K562 (cell line): ENCODE data around the gene SLC7A6OS. TPM values are rescaled to one million over a fixed set of nuclear protein-coding genes. Genes with fewer than 3 reads are reported as not detected.

ENCODE experiments used
- ATAC-seq: fragments of 200-7000 bp; cut with Tn5 transposase; 3 replicates; pipeline ENCODE4 v1.9.1; 2020; ENCODE audit warnings: moderate library complexity
- BruUV-seq: library from RNA; stranded (reverse); fragments of 400-500 nt; replicated peaks from 2 replicates; lab custom pipeline; 2021; lab: Mats Ljungman, UMichigan
- CTCF ChIA-PET: fragments of 300-600 bp; formaldehyde crosslinking; extraction: SDS; loops from one replicate; lab custom pipeline; 2021; ENCODE audit warnings: low intra/inter-chr PET ratio; lab: Yijun Ruan, JAX
- POLR2A ChIA-PET: fragments of 300-600, 350-650 bp; sonication (Branson Sonifier 250); formaldehyde crosslinking; extraction: SDS; loops from one replicate; lab custom pipeline; 2021; ENCODE audit warnings: antibody characterized with exemption, inconsistent platforms; lab: Yijun Ruan, JAX
- DNase-seq, 4 experiments: peaks; one replicate each; pipeline versions ENCODE4 v3.0.0 to v3.0.0-alpha.2; 2011 to 2018; ENCODE audit warnings: low spot score in 3 of 4, mixed read lengths in 3 of 4; ENCODE audit errors: extremely low read depth in 1 of 4
- FAIRE-seq: peaks from 2 replicates; lab custom pipeline; 2011; peaks lifted over from hg19 to GRCh38; lab: Jason Lieb, UNC
- H2AFZ ChIP-seq: 2 replicates; pipeline ENCODE4 v1.6.0; 2011; ENCODE audit warnings: low read depth, low read length, control low read depth, inconsistent platforms
- H3K27ac ChIP-seq: fragments of 200-600 bp; 3 replicates; pipeline ENCODE4 v1.8.0; 2011; ENCODE audit warnings: low read depth, mild to moderate bottlenecking, control low read depth, inconsistent platforms, low read length, moderate library complexity, mixed read lengths; ENCODE audit errors: extremely low read depth
- H3K27me3 ChIP-seq, 2 experiments: fragments of 300-600 bp in 1 of 2; 2 replicates in 1 of 2; 3 replicates in 1 of 2; pipeline versions ENCODE4 v1.6.0 to v1.8.0; 2011; ENCODE audit warnings: inconsistent platforms in 2 of 2, low read length in 2 of 2, mild to moderate bottlenecking in 1 of 2, mixed read lengths in 1 of 2, moderate library complexity in 1 of 2; ENCODE audit not compliant: control insufficient read depth in 2 of 2, insufficient read depth in 2 of 2
- H3K36me3 ChIP-seq: fragments of 300-600 bp; 3 replicates; pipeline ENCODE4 v1.8.0; 2011; ENCODE audit warnings: mild to moderate bottlenecking, low read length, inconsistent platforms; ENCODE audit not compliant: control insufficient read depth, insufficient read depth
- H3K4me1 ChIP-seq, 2 experiments: fragments of 200-600 bp in 1 of 2; replicated peaks in 1 of 2; 2 replicates in 1 of 2; 3 replicates in 1 of 2; pipeline versions ENCODE4 v1.5.1 to v1.8.0; 2011; ENCODE audit warnings: inconsistent platforms in 2 of 2, low read length in 2 of 2, mild to moderate bottlenecking in 1 of 2, mixed read lengths in 1 of 2, moderate library complexity in 1 of 2; ENCODE audit not compliant: control insufficient read depth in 2 of 2, insufficient read depth in 2 of 2
- H3K4me2 ChIP-seq: 2 replicates; pipeline ENCODE4 v1.6.1; 2011; ENCODE audit warnings: low read length, control low read depth, inconsistent platforms, mixed read lengths; ENCODE audit not compliant: insufficient read depth
- H3K4me3 ChIP-seq: fragments of 200-600 bp; sonication (generic), shearing (Covaris generic); 2 replicates; pipeline ENCODE4 v1.5.1; 2016; ENCODE audit warnings: control low read depth, inconsistent platforms
- H3K79me2 ChIP-seq: fragments of 200-600 bp; 3 replicates; pipeline ENCODE4 v1.8.0; 2011; ENCODE audit warnings: low read length, inconsistent platforms; ENCODE audit not compliant: control insufficient read depth, insufficient read depth
- H3K9ac ChIP-seq, 2 experiments: 2 replicates each; pipeline versions ENCODE4 v1.6.0 to v1.6.1; 2011; ENCODE audit warnings: low read depth in 2 of 2, low read length in 2 of 2, control low read depth in 1 of 2, inconsistent platforms in 1 of 2, mild to moderate bottlenecking in 1 of 2, mixed read lengths in 1 of 2; ENCODE audit not compliant: insufficient read depth in 1 of 2
- H3K9me1 ChIP-seq: one replicate; pipeline ENCODE4 v1.6.0; 2011; ENCODE audit warnings: inconsistent platforms, mild to moderate bottlenecking, low read length, moderate library complexity; ENCODE audit not compliant: control insufficient read depth, insufficient read depth
- H3K9me3 ChIP-seq: replicated peaks from 2 replicates; pipeline ENCODE4 v1.5.1; 2011; ENCODE audit warnings: low read depth, low read length, inconsistent platforms; ENCODE audit not compliant: control insufficient read depth, insufficient read depth
- H4K20me1 ChIP-seq: replicated peaks from 2 replicates; pipeline ENCODE4 v1.6.1; 2011; ENCODE audit warnings: low read length, inconsistent platforms, mixed read lengths; ENCODE audit not compliant: control insufficient read depth, insufficient read depth
- CEBPG ChIP-seq, 3 experiments: fragments of 200-800 bp in 1 of 3; sonication (Bioruptor generic) in 1 of 3; sonication (generic) in 1 of 3; formaldehyde crosslinking in 1 of 3; IDR thresholded peaks in 2 of 3; conservative IDR thresholded peaks in 1 of 3; 2 replicates each; pipeline versions ENCODE4 v1.6.1 to v1.8.0; 2016 to 2022; ENCODE audit warnings: missing compliant biosample characterization in 2 of 3, missing genetic modification characterization in 2 of 3, mild to moderate bottlenecking in 1 of 3, missing genetic modification reagents in 1 of 3
- L3MBTL2 ChIP-seq: fragments of 450-650 bp; IDR thresholded peaks from 2 replicates; pipeline ENCODE4 v1.6.1; 2016; ENCODE audit warnings: mild to moderate bottlenecking, moderate library complexity
- LEF1 ChIP-seq: fragments of 450-650 bp; IDR thresholded peaks from 2 replicates; pipeline ENCODE4 v1.6.1; 2016; ENCODE audit warnings: mild to moderate bottlenecking
- MED1 ChIP-seq: sonication (generic); formaldehyde crosslinking; IDR thresholded peaks from 2 replicates; pipeline ENCODE4 v1.8.1; 2023; ENCODE audit warnings: missing genetic modification reagents, borderline replicate concordance
- NFXL1 ChIP-seq: fragments of 450-650 bp; formaldehyde crosslinking; IDR thresholded peaks from 2 replicates; pipeline ENCODE4 v1.4.0; 2021; ENCODE audit warnings: mild to moderate bottlenecking
- NR2F6 ChIP-seq: fragments of 450-650 bp; formaldehyde crosslinking; IDR thresholded peaks from 2 replicates; pipeline ENCODE4 v1.4.0; 2020; ENCODE audit warnings: mild to moderate bottlenecking
- POLR3G ChIP-seq: IDR thresholded peaks from 2 replicates; pipeline ENCODE4 v1.6.1; 2011; ENCODE audit not compliant: insufficient read length, insufficient replicate concordance; ENCODE audit errors: extremely low read depth
- ZNF121 ChIP-seq: sonication (generic); formaldehyde crosslinking; conservative IDR thresholded peaks from 2 replicates; pipeline ENCODE4 v1.8.0; 2022; ENCODE audit warnings: missing genetic modification reagents
- ZNF24 ChIP-seq: fragments of 450-650 bp; IDR thresholded peaks from 2 replicates; pipeline ENCODE4 v1.6.1; 2016
- WGBS: fragments of 100-300 bp; shearing (Covaris generic); methylation state at CpG from one replicate; pipeline ENCODE4 v1.1.6; 2016; ENCODE audit warnings: low coverage, mixed read lengths; ENCODE audit not compliant: insufficient coverage; ENCODE audit errors: missing lambda C conversion rate; 5-methylcytosine and 5-hydroxymethylcytosine counted together
- in situ Hi-C: fragments of 300-500 bp; cut with MboI; formaldehyde crosslinking; loops from 4 replicates; pipeline ENCODE4 v1.15.0; 2018; ENCODE audit warnings: inconsistent platforms, mixed read lengths
- intact Hi-C: fragments of 100-400 bp; cut with micrococcal nuclease; formaldehyde crosslinking; loops from 2 replicates; pipeline ENCODE4 v1.14.2; 2022
- polyA plus RNA-seq, 8 experiments: library from polyadenylated mRNA; depleted of rRNA in 4 of 8; stranded (reverse) in 5 of 8; unstranded in 3 of 8; fragments of >200 nt; fragmentation: Nextera tagmentation in 2 of 8; fragmentation: Illumina TruSeq in 1 of 8; extraction: Ambion mirVana in 2 of 8; extraction: Trizol in 1 of 8; gene quantifications; 2 replicates each; pipeline versions ENCODE4 v1.2.1 to v1.2.3, GENCODE V29; 2011 to 2014; ENCODE audit warnings: inconsistent platforms in 1 of 8, missing spikeins in 1 of 8
- total RNA-seq, 7 experiments: library from RNA; depleted of rRNA in 6 of 7; stranded (reverse); fragments of >200 nt in 6 of 7; fragmentation: Illumina TruSeq in 2 of 7; extraction: Trizol in 2 of 7; gene quantifications; 2 replicates each; pipeline versions ENCODE4 v1.2.1 to v1.2.3, GENCODE V29; 2011 to 2021; ENCODE audit warnings: low replicate concordance in 1 of 7
- TF ChIP-seq, protein P1 (sequence below): fragments of 250-450 bp; sonication (Bioruptor Pico); IDR thresholded peaks from 2 replicates; pipeline ENCODE4 v1.5.0; 2021
- TF ChIP-seq, protein P2 (sequence below): sonication (generic); formaldehyde crosslinking; IDR thresholded peaks from 2 replicates; pipeline ENCODE4 v1.5.0; 2020; ENCODE audit warnings: missing genetic modification reagents
- TF ChIP-seq, protein P3 (sequence below), 2 experiments: fragments of 450-650 bp; formaldehyde crosslinking in 1 of 2; IDR thresholded peaks; 2 replicates each; pipeline versions ENCODE4 v1.4.0 to v1.6.1; 2014 to 2020; ENCODE audit warnings: mild to moderate bottlenecking in 2 of 2, borderline replicate concordance in 1 of 2, low read depth in 1 of 2

Gene SLC7A6OS
- total and polyA plus RNA-seq, 9 of the 15 experiments (the other 6 are each of a cell fraction or from before 2014, with no cell fraction given) = 2.7 to 23.6 (median 17.2) TPM

DNA sequence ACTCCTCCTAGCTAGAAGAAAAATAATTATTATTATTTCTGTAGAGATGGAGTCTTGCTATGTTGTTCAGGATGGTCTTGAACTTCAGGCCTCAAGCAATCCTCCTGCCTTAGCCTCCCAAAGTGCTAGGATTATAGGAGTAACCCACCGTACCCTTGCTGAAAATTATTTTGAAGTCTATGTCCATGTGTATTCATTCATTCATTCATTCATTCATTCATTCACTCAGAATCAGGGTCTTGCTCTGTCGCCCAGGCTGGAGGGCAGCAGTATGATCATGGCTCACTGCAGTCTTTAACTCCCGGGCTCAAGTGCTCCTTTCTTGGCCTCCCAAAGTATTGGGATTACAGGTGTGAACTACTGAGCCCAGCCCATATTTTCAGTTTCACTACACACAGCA is 4.1 kb downstream of the SLC7A6OS start:
- no peaks in the 10 kb centered on the region for H3K9me3 ChIP-seq
- no peaks in the 10 kb centered on the region for H3K27me3 ChIP-seq
- ChIA-PET CTCF (no interaction called here), POLR2A (interaction anchor here (1.2 to 2.1 kb wide), 2 partner anchors 8 to 12 kb away, joined by 3 to 7 read pairs; no protein-coding TSS in a partner anchor)
- H3K79me2 ChIP-seq = peaks cover 42% of the 10 kb centered on the region
- no peak overlapping the region for H2AFZ ChIP-seq
- no peak overlapping the region for H3K4me2 ChIP-seq
- no peak overlapping the region for H3K27ac ChIP-seq
- no peak for FAIRE-seq
- WGBS = 98% methylated on average over 3 of the region's 3 CpGs
- no peaks in the 10 kb centered on the region for H4K20me1 ChIP-seq
- no peak for DNase-seq
- intact Hi-C loops (no loop called here), in situ Hi-C loops (no loop called here)
- H3K36me3 ChIP-seq = peaks cover 75% of the 10 kb centered on the region
- peaks cover 9 to 21% of the 10 kb centered on the region in 2 experiments; a peak in 3 of 5 replicates for H3K4me1 ChIP-seq
- no peak for ATAC-seq
- H3K9ac ChIP-seq = no peak overlapping the region
- no peak overlapping the region for H3K4me3 ChIP-seq
- no TSS peak for BruUV-seq
- peaks cover 2% of the 10 kb centered on the region for H3K9me1 ChIP-seq
- no peak for TF ChIP-seq POLR3G
- TF ChIP-seq MED1 (CRISPR knock-in tag) = no peak
- peak; percentile 95 for TF ChIP-seq ZNF24
- no peak for TF ChIP-seq LEF1
- TF ChIP-seq, protein P1, sequence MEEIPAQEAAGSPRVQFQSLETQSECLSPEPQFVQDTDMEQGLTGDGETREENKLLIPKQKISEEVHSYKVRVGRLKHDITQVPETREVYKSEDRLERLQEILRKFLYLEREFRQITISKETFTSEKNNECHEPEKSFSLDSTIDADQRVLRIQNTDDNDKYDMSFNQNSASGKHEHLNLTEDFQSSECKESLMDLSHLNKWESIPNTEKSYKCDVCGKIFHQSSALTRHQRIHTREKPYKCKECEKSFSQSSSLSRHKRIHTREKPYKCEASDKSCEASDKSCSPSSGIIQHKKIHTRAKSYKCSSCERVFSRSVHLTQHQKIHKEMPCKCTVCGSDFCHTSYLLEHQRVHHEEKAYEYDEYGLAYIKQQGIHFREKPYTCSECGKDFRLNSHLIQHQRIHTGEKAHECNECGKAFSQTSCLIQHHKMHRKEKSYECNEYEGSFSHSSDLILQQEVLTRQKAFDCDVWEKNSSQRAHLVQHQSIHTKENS = no peak
- TF ChIP-seq, protein P2, sequence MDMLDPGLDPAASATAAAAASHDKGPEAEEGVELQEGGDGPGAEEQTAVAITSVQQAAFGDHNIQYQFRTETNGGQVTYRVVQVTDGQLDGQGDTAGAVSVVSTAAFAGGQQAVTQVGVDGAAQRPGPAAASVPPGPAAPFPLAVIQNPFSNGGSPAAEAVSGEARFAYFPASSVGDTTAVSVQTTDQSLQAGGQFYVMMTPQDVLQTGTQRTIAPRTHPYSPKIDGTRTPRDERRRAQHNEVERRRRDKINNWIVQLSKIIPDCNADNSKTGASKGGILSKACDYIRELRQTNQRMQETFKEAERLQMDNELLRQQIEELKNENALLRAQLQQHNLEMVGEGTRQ (CRISPR knock-in tag) = no peak
- TF ChIP-seq L3MBTL2 = no peak
- no peak for TF ChIP-seq NR2F6 (CRISPR knock-in tag)
- TF ChIP-seq, protein P3, sequence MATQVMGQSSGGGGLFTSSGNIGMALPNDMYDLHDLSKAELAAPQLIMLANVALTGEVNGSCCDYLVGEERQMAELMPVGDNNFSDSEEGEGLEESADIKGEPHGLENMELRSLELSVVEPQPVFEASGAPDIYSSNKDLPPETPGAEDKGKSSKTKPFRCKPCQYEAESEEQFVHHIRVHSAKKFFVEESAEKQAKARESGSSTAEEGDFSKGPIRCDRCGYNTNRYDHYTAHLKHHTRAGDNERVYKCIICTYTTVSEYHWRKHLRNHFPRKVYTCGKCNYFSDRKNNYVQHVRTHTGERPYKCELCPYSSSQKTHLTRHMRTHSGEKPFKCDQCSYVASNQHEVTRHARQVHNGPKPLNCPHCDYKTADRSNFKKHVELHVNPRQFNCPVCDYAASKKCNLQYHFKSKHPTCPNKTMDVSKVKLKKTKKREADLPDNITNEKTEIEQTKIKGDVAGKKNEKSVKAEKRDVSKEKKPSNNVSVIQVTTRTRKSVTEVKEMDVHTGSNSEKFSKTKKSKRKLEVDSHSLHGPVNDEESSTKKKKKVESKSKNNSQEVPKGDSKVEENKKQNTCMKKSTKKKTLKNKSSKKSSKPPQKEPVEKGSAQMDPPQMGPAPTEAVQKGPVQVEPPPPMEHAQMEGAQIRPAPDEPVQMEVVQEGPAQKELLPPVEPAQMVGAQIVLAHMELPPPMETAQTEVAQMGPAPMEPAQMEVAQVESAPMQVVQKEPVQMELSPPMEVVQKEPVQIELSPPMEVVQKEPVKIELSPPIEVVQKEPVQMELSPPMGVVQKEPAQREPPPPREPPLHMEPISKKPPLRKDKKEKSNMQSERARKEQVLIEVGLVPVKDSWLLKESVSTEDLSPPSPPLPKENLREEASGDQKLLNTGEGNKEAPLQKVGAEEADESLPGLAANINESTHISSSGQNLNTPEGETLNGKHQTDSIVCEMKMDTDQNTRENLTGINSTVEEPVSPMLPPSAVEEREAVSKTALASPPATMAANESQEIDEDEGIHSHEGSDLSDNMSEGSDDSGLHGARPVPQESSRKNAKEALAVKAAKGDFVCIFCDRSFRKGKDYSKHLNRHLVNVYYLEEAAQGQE (IDR thresholded peaks at IDR 0.05; ENCODE audit: borderline replicate concordance) = no peak
- TF ChIP-seq, protein P3 (CRISPR knock-in tag; IDR thresholded peaks at IDR 0.05; ENCODE audit: low read depth) = no peak
- no peak for TF ChIP-seq CEBPG (CRISPR knock-in tag; IDR thresholded peaks at IDR 0.05)
- no peak for TF ChIP-seq CEBPG (tag; conservative IDR thresholded peaks at IDR 0.05 in 1 of 2, IDR thresholded peaks at IDR 0.05 in 1 of 2)
- TF ChIP-seq NFXL1 (CRISPR knock-in tag) = no peak
- TF ChIP-seq ZNF121 (CRISPR knock-in tag) = peak; percentile 37
